GM20000 (cell line): ENCODE results near the gene ZNF121.
"Not testable (repeated sequence)": the region's sequence is repeated elsewhere in the genome, so short reads cannot be mapped to it uniquely, and the experiment has no call there.

Experiments
- DNase-seq: peaks from one replicate; pipeline ENCODE4 v3.0.0; 2012; ENCODE audit warnings: low spot score
- TF ChIP-seq, protein P1 (sequence below): IDR thresholded peaks from 2 replicates; pipeline ENCODE4 v1.5.1; 2012; ENCODE audit warnings: mild to moderate bottlenecking, control low read depth; ENCODE audit errors: extremely low read depth, missing control alignments

ZNF121 gene

DNA sequence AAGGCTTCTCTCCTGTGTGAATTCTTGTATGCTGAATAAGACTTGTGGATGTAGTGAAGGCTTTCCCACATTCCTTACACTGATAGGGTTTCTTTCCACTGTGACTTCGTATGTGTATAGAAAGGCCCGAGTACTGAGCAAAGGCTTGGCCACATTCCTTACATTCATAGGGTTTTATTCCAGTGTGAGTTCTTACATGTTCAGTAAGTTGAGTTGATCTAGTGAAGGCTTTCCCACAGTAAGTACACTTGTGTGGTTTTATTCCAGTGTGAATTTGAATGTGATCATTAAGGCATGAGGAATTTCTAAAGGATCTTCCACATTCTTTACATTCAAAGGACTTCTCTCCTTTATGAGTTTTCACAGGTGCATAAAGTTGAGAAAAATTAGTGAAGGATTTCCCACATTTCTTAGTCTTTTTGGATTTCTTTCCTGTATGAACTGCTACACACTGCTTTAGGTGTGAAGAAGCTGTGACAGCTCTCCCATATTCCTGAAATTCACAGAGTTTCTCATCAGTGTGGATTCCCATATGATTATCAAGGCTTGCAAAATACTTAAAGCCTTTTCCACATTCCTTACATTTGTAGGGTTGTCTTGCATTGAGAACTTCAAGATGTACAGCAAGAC lies 26.3 kb upstream of the ZNF121 start:
- DNase-seq, result no peak
- TF ChIP-seq, protein P1, sequence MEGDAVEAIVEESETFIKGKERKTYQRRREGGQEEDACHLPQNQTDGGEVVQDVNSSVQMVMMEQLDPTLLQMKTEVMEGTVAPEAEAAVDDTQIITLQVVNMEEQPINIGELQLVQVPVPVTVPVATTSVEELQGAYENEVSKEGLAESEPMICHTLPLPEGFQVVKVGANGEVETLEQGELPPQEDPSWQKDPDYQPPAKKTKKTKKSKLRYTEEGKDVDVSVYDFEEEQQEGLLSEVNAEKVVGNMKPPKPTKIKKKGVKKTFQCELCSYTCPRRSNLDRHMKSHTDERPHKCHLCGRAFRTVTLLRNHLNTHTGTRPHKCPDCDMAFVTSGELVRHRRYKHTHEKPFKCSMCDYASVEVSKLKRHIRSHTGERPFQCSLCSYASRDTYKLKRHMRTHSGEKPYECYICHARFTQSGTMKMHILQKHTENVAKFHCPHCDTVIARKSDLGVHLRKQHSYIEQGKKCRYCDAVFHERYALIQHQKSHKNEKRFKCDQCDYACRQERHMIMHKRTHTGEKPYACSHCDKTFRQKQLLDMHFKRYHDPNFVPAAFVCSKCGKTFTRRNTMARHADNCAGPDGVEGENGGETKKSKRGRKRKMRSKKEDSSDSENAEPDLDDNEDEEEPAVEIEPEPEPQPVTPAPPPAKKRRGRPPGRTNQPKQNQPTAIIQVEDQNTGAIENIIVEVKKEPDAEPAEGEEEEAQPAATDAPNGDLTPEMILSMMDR, result no peak

DNA sequence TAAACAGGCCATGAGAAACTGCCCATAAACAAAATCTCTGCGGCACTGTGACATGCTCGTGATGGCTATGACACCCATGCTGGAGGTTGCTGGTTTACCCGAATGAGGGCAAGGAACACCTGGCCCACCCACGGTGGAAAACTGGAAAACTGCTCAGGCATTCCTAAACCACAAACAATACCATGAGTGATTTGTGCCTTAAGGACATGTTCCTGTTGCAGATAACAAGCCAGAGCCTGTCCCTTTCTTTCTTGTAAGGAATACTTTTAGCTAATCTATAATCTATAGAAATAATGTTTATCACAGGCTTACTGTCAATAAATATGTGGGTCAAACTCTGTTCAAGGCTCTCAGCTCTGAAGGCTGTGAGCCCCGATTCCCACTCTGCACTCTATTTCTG lies 24.6 kb upstream of the ZNF121 start:
- no peak for DNase-seq
- TF ChIP-seq, protein P1, result no peak

DNA sequence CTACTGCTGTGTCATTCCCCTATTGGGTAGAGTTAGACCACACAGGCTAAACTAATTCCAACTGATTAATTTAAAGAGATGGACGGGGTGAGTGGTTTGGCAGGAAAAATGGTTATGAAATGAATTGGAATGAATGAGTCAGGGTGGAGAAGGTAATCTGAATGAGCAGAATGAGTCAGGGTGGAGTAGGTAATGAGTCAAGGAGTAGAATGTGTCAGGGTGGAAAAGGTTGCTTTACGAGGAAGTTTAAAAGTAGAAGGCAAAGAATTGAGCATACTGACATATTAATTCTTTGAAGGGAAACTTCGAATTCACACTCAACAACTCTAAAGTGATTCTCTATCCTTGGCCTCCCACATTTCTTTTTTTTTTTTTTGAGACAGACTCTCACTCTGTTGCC lies 12.7 kb upstream of the ZNF121 start:
- TF ChIP-seq, protein P1, result no peak

DNA sequence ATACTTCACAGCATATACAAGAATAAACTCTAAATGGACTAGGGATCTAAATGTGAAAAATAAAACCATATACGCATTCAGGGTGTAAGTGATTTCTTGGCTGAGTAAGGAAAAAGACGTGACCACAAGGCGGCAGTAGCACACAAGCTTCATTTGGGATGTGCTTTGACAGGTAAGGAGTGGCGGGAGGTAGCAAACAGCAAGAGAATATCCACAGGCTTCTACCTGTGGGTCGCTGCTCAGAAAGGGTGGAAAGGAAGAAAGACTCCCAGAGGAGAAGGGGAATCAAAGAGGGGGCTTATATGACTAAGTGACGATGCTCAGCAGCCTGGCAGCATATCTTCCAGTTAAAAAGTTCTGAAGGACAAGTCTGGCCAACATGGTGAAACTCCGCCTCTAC lies 2.5 kb upstream of the ZNF121 start:
- DNase-seq, result peak; percentile 45
- TF ChIP-seq, protein P1, result peak; percentile 73

More for the DNA sequence above, 12.7 kb upstream of the ZNF121 start:
- no peak for DNase-seq

DNA sequence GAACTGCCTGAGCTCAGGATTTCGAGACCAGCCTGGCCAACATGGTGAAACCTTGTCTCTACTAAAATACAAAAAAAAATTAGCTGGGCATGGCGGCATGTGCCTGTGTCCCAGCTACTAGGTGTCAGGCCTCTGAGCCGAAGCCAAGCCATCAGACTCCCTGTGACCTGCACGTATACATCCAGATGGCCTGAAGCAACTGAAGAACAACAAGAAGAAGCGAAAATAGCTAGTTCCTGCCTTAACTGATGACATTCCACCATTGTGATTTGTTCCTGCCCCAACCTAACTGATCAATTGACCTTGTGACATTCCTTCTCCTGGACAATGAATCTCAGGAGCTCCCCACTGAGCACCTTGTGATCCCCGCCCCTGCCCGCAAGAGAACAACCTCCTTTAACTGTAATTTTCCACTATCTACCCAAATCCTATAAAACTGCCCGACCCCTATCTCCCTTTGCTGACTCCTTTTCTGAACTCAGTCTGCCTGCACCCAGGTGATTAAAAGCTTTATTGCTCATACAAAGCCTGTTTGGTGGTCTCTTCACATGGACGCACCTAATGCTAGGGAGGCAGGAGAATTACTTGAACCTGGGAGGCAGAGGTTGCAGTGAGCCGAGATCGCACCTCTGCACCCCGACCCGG lies 2.1 kb downstream of the ZNF121 start:
- DNase-seq, result not testable (repeated sequence)

DNA sequence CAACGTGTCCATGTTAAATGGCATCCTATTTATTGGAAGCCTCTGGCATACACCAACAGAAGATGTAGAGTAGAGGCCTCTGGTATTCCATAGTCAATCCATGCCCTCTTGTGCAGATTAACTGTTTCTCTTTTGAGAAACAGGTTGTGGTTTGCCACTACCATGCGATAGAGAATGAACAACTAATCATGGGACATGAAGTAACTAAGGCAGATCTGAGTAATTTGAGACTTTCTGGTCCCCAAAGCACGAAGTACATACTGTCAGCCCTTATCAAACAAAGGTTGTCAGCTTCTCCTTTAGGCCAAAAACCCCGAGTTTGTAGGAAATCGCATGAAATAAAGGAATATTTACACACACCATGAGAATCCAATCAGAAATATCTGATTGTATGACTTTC lies 3.6 kb downstream of the ZNF121 start:
- TF ChIP-seq, protein P1, result no peak
- no peak for DNase-seq

DNA sequence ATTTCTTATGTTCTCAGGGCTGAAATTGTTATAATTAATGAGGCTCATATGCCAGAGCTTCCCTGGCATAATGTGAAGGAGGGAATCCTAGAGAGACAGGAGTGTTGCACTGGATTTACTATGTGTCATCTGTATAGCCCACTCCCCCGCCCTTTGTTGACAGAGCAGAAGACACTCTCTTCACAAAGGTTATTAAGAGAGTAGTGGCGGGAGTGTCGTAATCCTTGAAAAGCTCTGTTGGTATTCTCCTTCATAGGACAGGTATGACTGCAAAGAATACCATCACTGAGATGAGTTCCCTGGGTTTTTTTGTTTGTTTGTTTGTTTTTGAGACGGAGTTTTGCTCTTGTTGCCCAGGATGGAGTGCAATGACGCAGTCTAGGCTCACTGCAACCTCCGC lies 14.0 kb downstream of the ZNF121 start:
- TF ChIP-seq, protein P1, result no peak
- no peak for DNase-seq

DNA sequence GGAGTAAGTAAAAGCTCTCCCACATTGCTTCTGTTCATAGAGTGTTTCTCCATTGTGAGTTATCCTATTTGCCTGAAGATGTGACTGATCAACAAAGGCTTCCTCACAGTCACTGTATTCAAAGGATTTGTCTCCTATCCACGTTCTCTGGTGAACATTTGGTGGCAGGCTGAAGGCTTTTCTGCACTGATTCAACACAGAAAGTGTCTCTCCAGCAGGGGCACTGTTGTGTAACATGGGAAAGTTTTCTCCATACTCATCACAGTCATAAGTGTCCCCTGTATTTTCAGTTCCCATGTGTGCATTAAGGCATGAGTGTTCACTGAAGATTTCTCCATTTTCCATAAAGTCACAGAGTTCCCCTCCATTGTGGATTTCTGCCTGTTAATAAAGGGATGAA lies 17.6 kb downstream of the ZNF121 start:
- TF ChIP-seq, protein P1, result no peak
- DNase-seq, result no peak
